Smooth muscle cell (in vitro differentiated cells): ENCODE data around the gene CHST3. TPM values are rescaled to one million over a fixed set of nuclear protein-coding genes. Genes with fewer than 3 reads are reported as not detected.

Source experiments
- DNase-seq: peaks from one replicate; lab custom pipeline; 2025; ENCODE audit not compliant: unreplicated experiment; lab: John Stamatoyannopoulos, UW
- H2AFZ ChIP-seq: fragments of 200-600 bp; sonication (generic); 2 replicates; pipeline ENCODE4 v1.6.0; 2016; ENCODE audit warnings: antibody characterized with exemption, low read depth, mild to moderate bottlenecking
- H3F3A ChIP-seq: fragments of 200-600 bp; sonication (generic); 2 replicates; pipeline ENCODE4 v1.6.0; 2017; ENCODE audit warnings: antibody characterized with exemption, low read depth
- H3K27ac ChIP-seq: fragments of 200-600 bp; sonication (generic); 2 replicates; pipeline ENCODE4 v1.5.1; 2016; ENCODE audit warnings: low read depth, mild to moderate bottlenecking
- H3K27me3 ChIP-seq: fragments of 200-600 bp; sonication (generic); 2 replicates; pipeline ENCODE4 v1.6.1; 2016; ENCODE audit warnings: low read depth, mild to moderate bottlenecking
- H3K36me3 ChIP-seq: fragments of 200-600 bp; sonication (generic); 2 replicates; pipeline ENCODE4 v1.5.1; 2016; ENCODE audit warnings: low read depth
- H3K4me1 ChIP-seq: fragments of 200-600 bp; sonication (generic); 2 replicates; pipeline ENCODE4 v1.5.1; 2016; ENCODE audit warnings: low read depth
- H3K4me2 ChIP-seq: fragments of 200-600 bp; sonication (generic); 2 replicates; pipeline ENCODE4 v1.6.0; 2016; ENCODE audit warnings: mild to moderate bottlenecking
- H3K4me3 ChIP-seq: fragments of 200-600 bp; sonication (generic); 2 replicates; pipeline ENCODE4 v1.5.1; 2016; ENCODE audit warnings: mild to moderate bottlenecking
- H3K79me2 ChIP-seq: fragments of 200-600 bp; sonication (generic); 2 replicates; pipeline ENCODE4 v1.6.0; 2016; ENCODE audit warnings: low read depth, mild to moderate bottlenecking
- H3K9ac ChIP-seq: fragments of 200-600 bp; sonication (generic); 2 replicates; pipeline ENCODE4 v1.6.0; 2016; ENCODE audit warnings: low read depth
- H3K9me3 ChIP-seq: fragments of 200-600 bp; sonication (generic); replicated peaks from 2 replicates; pipeline ENCODE4 v1.5.1; 2016; ENCODE audit warnings: low read depth
- H4K20me1 ChIP-seq: fragments of 200-600 bp; sonication (generic); 2 replicates; pipeline ENCODE4 v1.6.0; 2016; ENCODE audit warnings: low read depth
- CTCF ChIP-seq: fragments of 200-600 bp; sonication (generic); IDR thresholded peaks from 2 replicates; pipeline ENCODE4 v1.5.1; 2017; ENCODE audit warnings: borderline replicate concordance, mild to moderate bottlenecking, antibody characterized with exemption; ENCODE audit not compliant: insufficient read depth, poor library complexity, severe bottlenecking
- WGBS: methylation state at CpG from one replicate; pipeline ENCODE4 v1.1.7; 2016; ENCODE audit warnings: low lambda C conversion rate; 5-methylcytosine and 5-hydroxymethylcytosine counted together
- polyA plus RNA-seq: library from polyadenylated mRNA; unstranded; fragments of >200 nt; fragmentation: Nextera tagmentation; extraction: Ambion mirVana; gene quantifications from 2 replicates; pipeline ENCODE4 v1.2.1, GENCODE V29; 2016
- total RNA-seq: library from RNA; depleted of rRNA; stranded (reverse); fragments of >200 nt; gene quantifications from 2 replicates; pipeline ENCODE4 v1.2.3, GENCODE V29; 2014

The CHST3 gene
- total and polyA plus RNA-seq, 2 experiments from 2014 or later, result 7.0 to 10.6 TPM

- Histone ChIP-seq H3K9ac (no peak overlapping the region), H3K36me3 (no peaks in the 10 kb centered on the region), H3K79me2 (no peaks in the 10 kb centered on the region), H3K27ac (no peak overlapping the region), H3K4me3 (no peak overlapping the region), H3K27me3 (no peaks in the 10 kb centered on the region), H3K4me1 (no peaks in the 10 kb centered on the region), H3K9me3 (peaks cover 4% of the 10 kb centered on the region), H2AFZ (no peak overlapping the region), H3F3A (no peaks in the 10 kb centered on the region), H4K20me1 (no peaks in the 10 kb centered on the region), H3K4me2 (no peak overlapping the region)
- WGBS, result 91% methylated on average over 4 of the region's 4 CpGs
- TF ChIP-seq CTCF, result no peak
- DNase-seq, result no peak
These were observed 23.4 kb upstream of the CHST3 start for GRCh38 chr10:71940752-71941151.

- H3K4me2 ChIP-seq, result no peak overlapping the region
- no peaks in the 10 kb centered on the region for H3K79me2 ChIP-seq
- 90% methylated on average over 7 of the region's 8 CpGs for WGBS
- H2AFZ ChIP-seq, result no peak overlapping the region
- no peaks in the 10 kb centered on the region for H3F3A ChIP-seq
- H3K9ac ChIP-seq, result no peak overlapping the region
- DNase-seq, result no peak
- H3K4me3 ChIP-seq, result no peak overlapping the region
- H3K27me3 ChIP-seq, result no peaks in the 10 kb centered on the region
- H3K36me3 ChIP-seq, result no peaks in the 10 kb centered on the region
- TF ChIP-seq CTCF, result no peak
- H4K20me1 ChIP-seq, result no peaks in the 10 kb centered on the region
- peaks cover 5% of the 10 kb centered on the region for H3K9me3 ChIP-seq
- no peak overlapping the region for H3K27ac ChIP-seq
- no peaks in the 10 kb centered on the region for H3K4me1 ChIP-seq
These were observed 22.9 kb upstream of the CHST3 start for GRCh38 chr10:71941318-71941717.

DNA sequence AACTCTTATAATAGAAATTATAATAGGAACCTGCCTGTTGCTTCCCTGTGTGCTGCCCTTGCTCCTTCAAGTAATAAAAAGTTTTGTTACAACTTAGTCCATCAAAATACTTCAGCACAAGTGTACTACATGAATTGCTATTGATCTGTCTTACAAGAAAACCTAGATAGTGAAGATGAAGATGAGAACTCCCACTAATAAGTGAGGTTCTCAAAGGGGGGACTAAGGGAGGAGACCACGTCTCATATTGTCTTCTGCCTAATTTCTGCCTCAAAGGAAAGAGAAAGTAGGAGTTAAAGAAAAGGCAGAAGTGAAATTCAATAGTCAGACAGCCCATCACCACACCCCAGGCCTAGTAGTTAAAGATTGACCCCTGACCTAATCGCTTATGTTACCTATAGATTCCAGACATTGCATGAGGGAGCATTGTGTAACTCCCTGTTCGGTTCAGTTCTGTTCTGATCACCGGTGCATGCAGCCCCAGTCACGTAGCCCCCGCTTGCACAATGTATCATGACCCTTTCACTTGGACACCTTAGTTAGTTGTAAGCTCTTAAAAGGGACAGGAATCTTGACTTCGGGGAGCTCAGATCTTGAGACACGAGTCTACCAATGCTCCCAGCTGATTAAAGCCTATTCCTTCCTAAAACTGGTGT, 18.2 kb upstream of the CHST3 start:
- no peak overlapping the region for H3K4me3 ChIP-seq
- H3K79me2 ChIP-seq, result no peaks in the 10 kb centered on the region
- no peaks in the 10 kb centered on the region for H4K20me1 ChIP-seq
- no peak overlapping the region for H2AFZ ChIP-seq
- TF ChIP-seq CTCF, result no peak
- no peaks in the 10 kb centered on the region for H3K36me3 ChIP-seq
- H3K27ac ChIP-seq, result no peak overlapping the region
- H3K9me3 ChIP-seq, result peaks cover 20% of the 10 kb centered on the region
- no peak overlapping the region for H3K4me2 ChIP-seq
- WGBS, result 93% methylated on average over 8 of the region's 8 CpGs
- no peaks in the 10 kb centered on the region for H3K27me3 ChIP-seq
- H3F3A ChIP-seq, result no peaks in the 10 kb centered on the region
- DNase-seq, result no peak
- H3K4me1 ChIP-seq, result no peaks in the 10 kb centered on the region
- no peak overlapping the region for H3K9ac ChIP-seq

DNA sequence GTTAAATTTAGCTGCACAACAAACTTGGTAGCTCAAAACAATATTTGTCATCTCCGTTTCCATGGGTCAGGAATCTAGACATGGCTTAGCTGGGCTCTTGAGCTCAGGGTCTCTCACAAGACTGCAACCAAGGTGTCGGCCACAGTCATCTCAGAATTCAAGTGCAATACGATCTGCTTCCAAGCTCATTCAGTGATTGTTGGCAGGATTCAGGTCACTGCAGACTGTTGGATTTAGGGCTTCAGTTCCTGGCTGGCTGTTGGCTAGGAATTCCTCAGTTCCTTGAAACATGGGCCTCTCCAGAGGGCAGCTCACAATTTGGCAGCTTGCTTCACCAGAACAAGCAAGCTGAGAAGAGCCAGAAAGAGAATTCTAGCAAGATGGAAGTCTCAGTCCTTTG, 17.5 kb upstream of the CHST3 start:
- Histone ChIP-seq H3K9me3 (peaks cover 20% of the 10 kb centered on the region), H3K27ac (no peak overlapping the region), H3K27me3 (no peaks in the 10 kb centered on the region), H4K20me1 (no peaks in the 10 kb centered on the region), H3K36me3 (no peaks in the 10 kb centered on the region), H3K79me2 (no peaks in the 10 kb centered on the region), H3K4me3 (no peak overlapping the region), H3K4me2 (no peak overlapping the region), H3K4me1 (no peaks in the 10 kb centered on the region), H2AFZ (no peak overlapping the region), H3F3A (no peaks in the 10 kb centered on the region), H3K9ac (no peak overlapping the region)
- no peak for DNase-seq
- 94% methylated on average over 3 of the region's 3 CpGs for WGBS
- no peak for TF ChIP-seq CTCF
